Frontal cortex (tissue), 4 donors: ENCODE data around the gene SPC25. TPM values are rescaled to one million over a fixed set of nuclear protein-coding genes. Genes with fewer than 3 reads are reported as not detected.

Experiments used
- DNase-seq, 2 donors: peaks; one replicate each; pipeline ENCODE4 v3.0.0; 2012; ENCODE audit warnings: low spot score in 2 of 2
- FAIRE-seq: peaks from 2 replicates; lab custom pipeline; 2012; peaks lifted over from hg19 to GRCh38; lab: Jason Lieb, UNC
- total RNA-seq: library from RNA; depleted of rRNA; stranded (reverse); fragments of >200 nt; gene quantifications from one replicate; pipeline ENCODE4 v1.2.3, GENCODE V29; 2014
- donor health status: control.
- donor health status: control.
- donor health status: control.

SPC25 gene
- total RNA-seq, 1 donor from 2014 or later: 5.3 TPM

DNA sequence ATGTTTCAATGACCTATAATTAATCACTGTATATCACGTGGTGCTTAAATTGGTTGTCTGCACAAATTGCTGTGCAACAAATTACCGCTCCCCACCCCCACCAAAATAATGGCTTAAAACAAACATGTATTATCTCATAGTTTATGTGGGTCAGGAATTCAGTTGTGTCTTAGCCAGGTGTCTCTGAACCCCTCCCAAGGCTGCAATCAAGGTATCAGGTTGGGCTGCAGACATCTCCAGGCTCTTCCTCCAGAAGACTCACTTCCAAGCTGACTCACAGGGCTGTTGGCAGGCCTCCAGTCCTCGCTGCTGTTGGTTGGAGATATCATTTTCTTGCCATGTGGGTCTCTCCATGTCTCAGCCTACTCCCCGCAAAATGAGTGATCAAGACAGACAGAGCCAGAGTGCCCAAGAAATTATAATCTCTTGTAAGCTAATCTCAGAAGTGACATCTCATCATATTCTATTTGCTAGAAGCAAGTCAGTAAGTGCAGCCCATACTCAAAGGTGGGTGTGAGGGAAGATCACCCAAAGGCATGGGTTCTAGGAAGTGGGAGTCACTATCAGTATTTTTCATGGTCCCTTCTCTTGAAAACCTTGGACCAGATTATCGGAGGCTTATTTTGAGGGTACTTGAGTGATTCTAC is 38.4 kb downstream of the SPC25 start:
- FAIRE-seq: no peak
- DNase-seq: no peak

DNA sequence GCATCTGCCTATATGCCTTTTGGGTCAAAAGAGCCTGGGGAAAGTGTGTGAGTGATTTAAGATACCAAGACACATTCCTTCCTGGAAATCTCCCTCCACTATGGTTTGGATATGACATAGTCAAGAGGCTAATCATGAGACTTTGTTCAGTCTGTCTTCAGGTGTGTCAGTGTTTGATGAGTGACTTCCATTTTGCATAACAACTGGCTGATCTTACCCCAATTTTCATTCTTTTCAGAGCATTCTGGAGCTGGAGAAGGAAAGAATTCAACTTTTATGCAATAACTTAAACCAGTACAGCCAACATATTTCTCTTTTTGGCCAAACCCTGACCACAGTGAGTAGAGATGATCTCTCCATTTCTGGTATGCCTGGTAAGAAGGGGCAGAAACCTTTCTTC is 39.4 kb downstream of the SPC25 start:
- no peak for FAIRE-seq
- DNase-seq: no peak

DNA sequence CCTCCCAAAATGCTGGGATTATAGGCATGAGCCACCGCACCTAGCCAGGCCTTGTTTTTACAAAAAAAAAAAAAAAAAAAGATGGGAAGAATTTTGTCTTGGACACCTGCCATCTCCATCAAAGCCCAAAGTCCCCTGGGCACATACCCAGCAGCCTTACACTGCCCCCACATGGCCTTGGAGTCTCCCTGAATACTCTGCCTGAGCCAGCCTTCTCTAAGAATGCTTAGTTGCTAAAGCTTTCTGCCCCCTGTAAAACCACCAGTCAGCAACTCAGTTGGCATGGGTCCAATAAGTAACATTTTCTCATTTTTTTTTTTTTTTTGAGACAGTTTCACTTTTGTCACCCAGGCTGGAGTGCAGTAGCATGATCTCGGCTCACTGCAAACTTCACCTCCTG is 40.6 kb downstream of the SPC25 start:
- no peak for DNase-seq

GRCh38 chr2:168848225-168848624 is 42.0 kb downstream of the SPC25 start:
- DNase-seq: no peak

More for the DNA sequence above, 40.6 kb downstream of the SPC25 start:
- FAIRE-seq: no peak

DNA sequence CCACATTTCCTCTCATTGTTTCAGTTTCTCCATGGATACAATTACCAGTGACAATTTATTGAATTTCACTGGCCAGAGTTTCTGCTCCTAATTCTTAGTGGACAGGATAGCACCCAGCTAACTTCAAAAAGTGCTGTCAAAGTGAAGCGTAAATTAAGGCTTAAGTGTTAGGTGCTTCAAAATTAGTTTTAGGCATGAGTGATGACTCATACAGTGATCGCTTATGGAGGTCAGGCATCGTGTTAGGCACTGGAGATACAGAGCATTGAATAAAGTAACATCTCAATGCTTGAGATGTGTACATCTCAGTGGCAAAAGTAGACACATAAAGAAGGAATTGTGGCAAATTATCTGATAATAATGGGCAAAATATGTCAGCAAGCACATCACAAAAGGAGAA is 47.0 kb downstream of the SPC25 start:
- FAIRE-seq: no peak
- DNase-seq: no peak

More at GRCh38 chr2:168848225-168848624, 42.0 kb downstream of the SPC25 start:
- FAIRE-seq: no peak

DNA sequence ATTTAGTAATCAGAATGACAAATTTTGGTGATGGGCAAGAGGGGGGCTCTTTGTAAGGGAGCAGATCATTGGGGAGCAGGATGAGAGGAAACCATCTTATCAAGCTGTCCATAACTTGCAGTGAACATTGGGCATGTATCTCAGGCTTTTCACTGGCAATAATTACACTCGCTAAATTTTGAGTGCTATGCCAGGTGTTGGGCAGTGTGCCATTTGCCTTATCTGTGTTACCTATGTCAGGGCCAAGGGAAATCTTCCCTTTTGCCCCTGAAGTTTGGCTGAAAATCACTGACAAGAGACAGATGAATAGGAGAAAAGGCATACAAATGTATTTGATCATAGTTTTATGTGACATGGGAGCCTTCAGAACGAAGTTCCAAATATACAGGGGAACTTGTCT is 48.8 kb downstream of the SPC25 start:
- DNase-seq: no peak
- no peak for FAIRE-seq

GRCh38 chr2:168835969-168836368 is 54.3 kb downstream of the SPC25 start:
- FAIRE-seq (no peak), DNase-seq (no peak)

DNA sequence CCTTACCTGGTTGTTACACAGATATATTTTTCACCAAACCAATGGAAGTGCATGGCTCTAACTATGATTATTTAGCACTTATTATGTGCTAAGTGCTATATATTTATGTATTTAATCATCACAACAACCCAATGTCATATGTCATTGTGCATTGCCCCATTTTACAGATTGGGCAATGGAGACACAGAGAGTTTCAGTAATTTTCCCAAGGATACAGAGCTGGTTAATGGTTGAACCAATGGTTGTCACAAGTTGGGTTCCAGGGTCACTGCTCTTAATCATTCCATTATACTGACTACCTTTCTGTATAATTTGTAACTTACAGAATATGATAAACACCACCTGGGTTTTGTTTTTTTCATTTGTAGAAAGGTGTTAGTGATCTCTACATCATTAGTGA is 58.6 kb downstream of the SPC25 start:
- FAIRE-seq: no peak
- no peak for DNase-seq

DNA sequence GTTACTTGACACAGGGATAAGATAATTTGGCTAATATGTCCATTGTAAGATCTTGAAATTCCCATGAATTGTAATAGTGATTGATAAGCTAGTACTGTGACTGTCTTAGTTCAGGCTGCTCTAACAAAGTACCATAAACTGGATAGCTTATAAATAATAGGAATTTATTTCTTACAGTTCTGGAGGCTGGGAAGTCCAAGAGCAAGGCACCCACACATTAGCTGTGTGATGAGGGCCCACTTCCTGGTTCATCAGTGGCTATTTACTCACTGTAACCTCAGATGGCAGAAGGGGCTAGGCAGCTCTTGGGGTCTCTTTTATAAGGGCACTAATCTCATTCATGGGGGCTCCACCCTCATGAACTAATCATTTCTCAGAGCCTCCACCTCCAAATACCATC is 59.3 kb downstream of the SPC25 start:
- no peak for DNase-seq
- no peak for FAIRE-seq

- DNase-seq (no peak), FAIRE-seq (no peak)
Observed at GRCh38 chr2:168825126-168825525, 65.1 kb downstream of the SPC25 start.

DNA sequence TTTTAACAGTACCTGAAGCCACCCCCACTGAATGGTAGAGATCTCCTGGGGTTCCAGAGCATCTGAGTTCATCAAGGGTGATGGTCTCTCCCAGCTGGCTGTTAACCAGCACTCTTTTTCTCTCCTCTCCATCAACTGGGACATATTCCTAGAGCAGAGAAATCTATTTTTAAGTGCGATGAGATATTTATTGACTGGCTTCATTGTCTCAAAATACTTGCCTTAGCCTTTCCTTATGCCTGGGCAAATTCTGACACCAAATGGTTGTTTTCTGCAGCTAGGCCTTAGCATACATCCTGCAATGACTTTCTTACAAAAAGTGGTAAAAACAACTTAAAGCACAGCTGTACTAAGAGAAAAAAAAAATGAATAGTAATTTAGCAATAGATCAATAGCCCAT is 68.2 kb downstream of the SPC25 start:
- FAIRE-seq (no peak), DNase-seq (no peak)

- FAIRE-seq: no peak
- no peak for DNase-seq
Observed at GRCh38 chr2:168821577-168821976, 68.7 kb downstream of the SPC25 start.

Other genes with a start within 250 kb of the SPC25 start
- 2.9 TPM for gene NOSTRIN, start 87.8 kb downstream of the SPC25 start, total RNA-seq
- not detected for gene G6PC2, start 10.9 kb upstream of the SPC25 start, total RNA-seq
- gene ABCB11, start 140.9 kb upstream of the SPC25 start, total RNA-seq: under 0.01 TPM
- gene DHRS9, start 179.1 kb upstream of the SPC25 start, total RNA-seq: 0.82 TPM